ENCODE measurements around the gene EFCAB9. TPM values are rescaled to one million over a fixed set of nuclear protein-coding genes. Genes with fewer than 3 reads are reported as not detected.

Gene EFCAB9
- total and polyA plus RNA-seq, 2 of the 8 experiments (the other 6 are each of a cell fraction or from before 2014, with no cell fraction given): not detected

- TF ChIP-seq SIX5 (IDR thresholded peaks at IDR 0.05; ENCODE audit: low read depth, low read length): no peak
- TF ChIP-seq RNF2 (IDR thresholded peaks at IDR 0.05; ENCODE audit: borderline replicate concordance, low read depth, low read length, missing control alignments, poor library complexity, severe bottlenecking): no peak
Observed at GRCh38 chr5:172182291-172182690, 11.7 kb upstream of the EFCAB9 start (continued).

Measured in H1 (cell line).